Ovary (tissue), 9 donors: ENCODE measurements around the gene SLC35B4. TPM values are rescaled to one million over a fixed set of nuclear protein-coding genes. Genes with fewer than 3 reads are reported as not detected.

Experiments
- DNase-seq, 5 donors: peaks; one replicate each; pipeline ENCODE4 v3.0.0-alpha.2; 2019 to 2020
- H3K27ac ChIP-seq, 2 donors: fragments of 200-600 bp; one replicate each; pipeline versions ENCODE4 v1.5.1 to v1.8.0; 2019 to 2022
- H3K27me3 ChIP-seq: fragments of 200-600 bp; one replicate; pipeline ENCODE4 v1.8.0; 2022
- H3K36me3 ChIP-seq: fragments of 200-600 bp; sonication (generic); one replicate; pipeline ENCODE4 v1.5.1; 2019
- H3K4me1 ChIP-seq: one replicate; pipeline ENCODE4 v1.8.1; 2013; ENCODE audit warnings: mild to moderate bottlenecking, moderate library complexity; ENCODE audit not compliant: insufficient read depth
- H3K4me3 ChIP-seq: fragments of 200-600 bp; sonication (generic); one replicate; pipeline ENCODE4 v1.5.1; 2017
- H3K9me3 ChIP-seq, 2 donors: fragments of 200-600 bp in 1 of 2; sonication (generic) in 1 of 2; one replicate each; pipeline versions ENCODE4 v1.5.1 to v1.8.1; 2013 to 2019; ENCODE audit warnings: mild to moderate bottlenecking in 1 of 2, moderate library complexity in 1 of 2
- EP300 ChIP-seq: sonication (generic); formaldehyde crosslinking; IDR thresholded peaks from one replicate; pipeline ENCODE4 v1.6.1; 2017; ENCODE audit warnings: antibody characterized with exemption
- POLR2A ChIP-seq: fragments of 450-650 bp; IDR thresholded peaks from one replicate; pipeline ENCODE4 v1.6.1; 2017; ENCODE audit warnings: antibody characterized with exemption, mild to moderate bottlenecking, moderate library complexity
- WGBS, 3 donors: extraction: QIAGEN DNeasy Blood & Tissue Kit in 1 of 3; methylation state at CpG; one replicate each; pipeline versions ENCODE4 v1.1.5 to v1.1.7; 2013 to 2017; 5-methylcytosine and 5-hydroxymethylcytosine counted together
- intact Hi-C, 4 donors: fragments of 100-400 bp; cut with DNase I; formaldehyde crosslinking; loops; one replicate each; pipeline versions ENCODE4 v1.11.0 to v1.15.1; 2022 to 2023
- polyA plus RNA-seq, 2 donors: library from polyadenylated mRNA; stranded (reverse); fragments of 200-250 nt in 1 of 2; fragments of 350-450 nt in 1 of 2; fragmentation: Illumina TruSeq in 1 of 2; extraction: RNeasy Lipid Tissue Mini Kit (QIAGEN cat#74804) in 1 of 2; gene quantifications; one replicate each; pipeline ENCODE4 v1.2.3, GENCODE V29; 2013 to 2014
- total RNA-seq, 7 donors: library from RNA; depleted of rRNA in 2 of 7; stranded (reverse); fragments of >200 nt in 2 of 7; fragmentation: NEBNext Ultra II Directional in 3 of 7; extraction: Animal tissue kit (Norgen Biotek cat#: 25700) in 3 of 7; gene quantifications; one replicate each; pipeline versions ENCODE4 v1.1.0 to v1.2.4, GENCODE V29; 2016 to 2023
- TF ChIP-seq, protein P1 (sequence below), 3 donors: fragments of 450-650 bp in 2 of 3; fragments of 200-600 bp in 1 of 3; IDR thresholded peaks; one replicate each; pipeline versions ENCODE4 v1.5.1 to v1.8.0; 2016 to 2022; ENCODE audit warnings: antibody characterized with exemption in 3 of 3, mild to moderate bottlenecking in 1 of 3
- donor health status: DM: no; HTN: no; CAD: no; lungs with moderate emphysema.
- donor health status: DM: no; HTN: no; CAD: no.
- donor health status: Bipolar disorder and iron deficiency.
- donor health status: DM: yes; HTN: yes; CAD: no.
- donor health status: DM: no; HTN: no; CAD: no.
- donor health status: DM: yes; HTN: yes; CAD: no.

The SLC35B4 gene
- total and polyA plus RNA-seq, 9 donors, result 3.9 to 25.7 (median 15.7) TPM

DNA sequence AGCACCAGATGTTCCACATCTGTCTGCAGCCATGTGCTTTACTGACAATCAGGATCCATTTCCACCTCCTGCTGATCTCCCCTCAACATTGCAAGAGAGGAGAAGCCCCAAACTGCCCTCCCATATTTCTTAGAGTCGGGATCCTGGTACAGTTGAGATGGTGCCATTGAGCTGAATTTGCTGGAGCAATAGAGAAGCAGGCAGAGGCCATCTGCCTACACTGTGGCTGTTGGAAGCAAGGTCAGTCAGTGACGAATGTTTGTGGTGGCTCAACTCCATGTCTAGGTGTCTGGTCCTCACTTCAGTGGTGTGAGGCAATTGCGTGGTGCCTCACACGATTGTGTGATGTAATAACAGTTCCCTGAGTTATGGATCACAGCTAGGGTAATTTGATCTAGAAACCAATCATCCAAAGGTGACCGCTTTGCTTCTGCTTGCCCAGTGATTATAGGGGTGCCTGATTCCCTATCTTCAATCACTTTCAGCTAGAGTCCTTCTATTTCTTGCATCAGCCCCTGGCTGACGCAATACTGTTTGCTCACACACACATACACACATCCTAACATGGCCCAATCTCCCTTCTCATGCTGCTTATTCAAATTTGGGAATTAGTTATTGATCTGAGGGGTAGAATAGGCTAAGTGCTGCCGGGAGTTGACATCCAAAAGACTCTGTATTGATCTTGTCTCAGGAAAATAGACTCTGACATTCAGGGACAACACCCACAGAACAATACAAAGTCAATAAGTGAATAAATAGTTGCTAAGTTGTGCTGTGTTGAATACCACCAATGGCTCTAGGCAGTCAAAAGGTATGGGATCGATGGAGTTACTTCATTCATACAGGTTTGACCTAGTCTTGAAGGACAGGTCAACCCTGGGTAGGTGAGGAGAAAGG, 46.1 kb upstream of the SLC35B4 start:
- 83 to 86% (median 85%) methylated on average over 8 of the region's 8 CpGs for WGBS, 3 donors
- no peaks in the 10 kb centered on the region for H3K27me3 ChIP-seq
- no peaks in the 10 kb centered on the region for H3K36me3 ChIP-seq
- H3K27ac ChIP-seq, result no peak overlapping the region
- H3K9me3 ChIP-seq, result no peaks in the 10 kb centered on the region
- H3K4me3 ChIP-seq, result no peak overlapping the region
- DNase-seq, result no peak
- peaks cover 2% of the 10 kb centered on the region for H3K4me1 ChIP-seq
- intact Hi-C loops, result no loop called here
- TF ChIP-seq EP300, result no peak
- TF ChIP-seq POLR2A, result no peak
- TF ChIP-seq, protein P1, sequence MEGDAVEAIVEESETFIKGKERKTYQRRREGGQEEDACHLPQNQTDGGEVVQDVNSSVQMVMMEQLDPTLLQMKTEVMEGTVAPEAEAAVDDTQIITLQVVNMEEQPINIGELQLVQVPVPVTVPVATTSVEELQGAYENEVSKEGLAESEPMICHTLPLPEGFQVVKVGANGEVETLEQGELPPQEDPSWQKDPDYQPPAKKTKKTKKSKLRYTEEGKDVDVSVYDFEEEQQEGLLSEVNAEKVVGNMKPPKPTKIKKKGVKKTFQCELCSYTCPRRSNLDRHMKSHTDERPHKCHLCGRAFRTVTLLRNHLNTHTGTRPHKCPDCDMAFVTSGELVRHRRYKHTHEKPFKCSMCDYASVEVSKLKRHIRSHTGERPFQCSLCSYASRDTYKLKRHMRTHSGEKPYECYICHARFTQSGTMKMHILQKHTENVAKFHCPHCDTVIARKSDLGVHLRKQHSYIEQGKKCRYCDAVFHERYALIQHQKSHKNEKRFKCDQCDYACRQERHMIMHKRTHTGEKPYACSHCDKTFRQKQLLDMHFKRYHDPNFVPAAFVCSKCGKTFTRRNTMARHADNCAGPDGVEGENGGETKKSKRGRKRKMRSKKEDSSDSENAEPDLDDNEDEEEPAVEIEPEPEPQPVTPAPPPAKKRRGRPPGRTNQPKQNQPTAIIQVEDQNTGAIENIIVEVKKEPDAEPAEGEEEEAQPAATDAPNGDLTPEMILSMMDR (IDR thresholded peaks at IDR 0.05), result no peak

DNA sequence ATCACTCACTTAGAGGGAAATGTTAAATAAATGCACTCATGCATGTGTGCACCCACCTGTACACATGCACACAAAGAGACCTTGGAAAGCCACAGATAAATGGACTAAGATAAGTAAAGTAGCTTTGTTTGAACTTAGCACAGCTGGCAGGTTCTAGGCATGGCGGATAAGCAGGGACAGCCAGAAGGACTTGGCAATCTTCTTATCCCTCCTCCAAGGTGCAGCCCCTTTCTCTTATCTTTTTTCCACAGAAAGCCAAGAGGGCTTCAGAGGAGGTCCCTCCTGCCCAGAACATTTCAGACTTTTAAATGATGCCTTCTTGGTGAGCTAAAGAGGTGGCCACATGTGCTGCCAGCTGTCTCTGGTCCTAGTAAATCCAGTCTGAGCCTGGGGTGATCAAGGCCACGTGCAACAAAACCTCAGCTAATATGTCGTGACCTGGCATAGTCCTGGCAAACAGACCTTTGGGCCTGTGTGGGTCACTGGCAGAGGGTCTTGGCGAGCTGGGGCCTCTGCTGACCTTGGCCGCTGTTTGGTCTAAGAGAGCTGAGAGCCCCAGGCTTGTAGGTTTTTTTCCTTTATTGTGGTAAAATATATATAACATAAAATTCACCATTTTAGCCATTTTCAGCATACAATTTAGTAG, 43.2 kb upstream of the SLC35B4 start:
- H3K4me3 ChIP-seq, result no peak overlapping the region
- no peaks in the 10 kb centered on the region for H3K9me3 ChIP-seq
- TF ChIP-seq EP300 (no peak), POLR2A (no peak)
- TF ChIP-seq, protein P1 (IDR thresholded peaks at IDR 0.05), result no peak
- WGBS, 3 donors, result 16 to 34% (median 26%) methylated on average over 5 of the region's 5 CpGs
- H3K27ac ChIP-seq, result no peak overlapping the region
- DNase-seq, result no peak
- no peaks in the 10 kb centered on the region for H3K27me3 ChIP-seq
- H3K4me1 ChIP-seq, result peaks cover 2% of the 10 kb centered on the region
- no peaks in the 10 kb centered on the region for H3K36me3 ChIP-seq
- intact Hi-C loops, result no loop called here

DNA sequence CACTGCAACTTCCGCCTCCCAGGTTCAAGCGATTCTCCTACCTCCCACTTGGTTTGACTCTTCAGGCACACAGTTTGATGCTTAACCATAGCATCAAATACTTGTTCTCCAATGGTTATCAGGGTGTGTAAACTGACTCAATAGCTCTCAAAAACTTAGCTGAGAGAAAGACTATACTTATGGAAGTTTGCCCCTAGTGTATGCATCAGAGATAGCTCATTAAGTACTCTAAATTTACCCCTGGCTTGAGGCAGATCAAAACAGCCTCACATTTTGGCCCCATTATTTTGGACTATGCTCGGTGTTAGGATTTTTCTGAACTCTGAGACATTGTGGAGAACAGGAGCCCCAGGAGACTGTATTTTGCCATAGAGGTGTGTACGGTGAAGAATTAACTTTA, 40.8 kb upstream of the SLC35B4 start:
- Histone ChIP-seq H3K4me3 (no peak overlapping the region), H3K9me3 (no peaks in the 10 kb centered on the region), H3K36me3 (no peaks in the 10 kb centered on the region), H3K27ac (no peak overlapping the region), H3K27me3 (no peaks in the 10 kb centered on the region), H3K4me1 (peaks cover 2% of the 10 kb centered on the region)
- 94 to 96% (median 94%) methylated on average over 4 of the region's 4 CpGs for WGBS, 3 donors
- no peak for DNase-seq
- intact Hi-C loops, result no loop called here
- TF ChIP-seq POLR2A (no peak), EP300 (no peak)
- TF ChIP-seq, protein P1 (IDR thresholded peaks at IDR 0.05), result no peak

GRCh38 chr7:134356421-134356936, 39.7 kb upstream of the SLC35B4 start:
- H3K36me3 ChIP-seq, result no peaks in the 10 kb centered on the region
- 80 to 94% (median 88%) methylated on average over 9 of the region's 9 CpGs for WGBS, 3 donors
- no peak for DNase-seq
- intact Hi-C loops, result no loop called here
- no peaks in the 10 kb centered on the region for H3K27me3 ChIP-seq
- H3K9me3 ChIP-seq, result no peaks in the 10 kb centered on the region
- H3K4me1 ChIP-seq, result peaks cover 2% of the 10 kb centered on the region
- H3K27ac ChIP-seq, result no peak overlapping the region
- TF ChIP-seq EP300 (no peak), POLR2A (no peak)
- TF ChIP-seq, protein P1 (IDR thresholded peaks at IDR 0.05), result no peak
- no peak overlapping the region for H3K4me3 ChIP-seq
